ENCODE data around the gene ACSM4. TPM values are rescaled to one million over a fixed set of nuclear protein-coding genes. Genes with fewer than 3 reads are reported as not detected.

ACSM4 gene
- total and polyA plus RNA-seq, 3 experiments from 2014 or later, result not detected

GRCh38 chr12:7362734-7363133 lies 58.9 kb downstream of the ACSM4 start:
- Mint-ChIP-seq H3K36me3 (no peaks in the 10 kb centered on the region), H3K27ac (no peak overlapping the region), H3K27me3 (peaks cover 0 to 4% of the 10 kb centered on the region in 2 donors), H3K9me3 (no peaks in the 10 kb centered on the region), H3K4me1 (peaks cover 0 to 4% (median 0%) of the 10 kb centered on the region in 3 donors), H3K4me3 (no peak overlapping the region)
- no peak overlapping the region for H3K27ac ChIP-seq (ENCODE audit: low read depth, low read length)
- no peaks in the 10 kb centered on the region for H3K27me3 ChIP-seq (ENCODE audit: insufficient read depth, low read length, poor library complexity, severe bottlenecking)
- H3K36me3 ChIP-seq (ENCODE audit: insufficient read depth, low read length), result no peaks in the 10 kb centered on the region
- ChIA-PET POLR2A (no interaction called here), CTCF (no interaction called here)
- H3K4me1 ChIP-seq (ENCODE audit: insufficient read depth, low read length), result no peaks in the 10 kb centered on the region
- DNase-seq, result no peak
- H3K4me3 ChIP-seq (ENCODE audit: low read length), result no peak overlapping the region
- H3K9me3 ChIP-seq (ENCODE audit: low read length), result no peaks in the 10 kb centered on the region

- Mint-ChIP-seq H3K4me3 (no peak overlapping the region), H3K4me1 (no peaks in the 10 kb centered on the region), H3K27me3 (peaks cover 0 to 8% of the 10 kb centered on the region in 2 donors), H3K36me3 (peaks cover 0 to 4% (median 0%) of the 10 kb centered on the region in 3 donors), H3K9me3 (peaks cover 0 to 4% (median 2%) of the 10 kb centered on the region in 5 donors), H3K27ac (no peak overlapping the region)
- Histone ChIP-seq H3K36me3 (ENCODE audit: insufficient read depth, low read length) (no peaks in the 10 kb centered on the region), H3K27ac (ENCODE audit: low read depth, low read length) (no peak overlapping the region), H3K9me3 (ENCODE audit: low read length) (no peaks in the 10 kb centered on the region), H3K27me3 (ENCODE audit: insufficient read depth, low read length, poor library complexity, severe bottlenecking) (no peaks in the 10 kb centered on the region), H3K4me3 (ENCODE audit: low read length) (no peak overlapping the region), H3K4me1 (ENCODE audit: insufficient read depth, low read length) (no peaks in the 10 kb centered on the region)
- ChIA-PET CTCF (no interaction called here), POLR2A (no interaction called here)
- no peak for DNase-seq
Observed at GRCh38 chr12:7369274-7369729, 65.4 kb downstream of the ACSM4 start.

- H3K4me1 Mint-ChIP-seq, result no peaks in the 10 kb centered on the region
- no peak overlapping the region for H3K4me3 Mint-ChIP-seq
- CTCF ChIA-PET, result no interaction called here
- H3K27ac Mint-ChIP-seq, result no peak overlapping the region
- H3K27ac ChIP-seq (ENCODE audit: low read depth, low read length), result no peak overlapping the region
- H3K9me3 ChIP-seq (ENCODE audit: low read length), result no peaks in the 10 kb centered on the region
- peaks cover 0 to 4% (median 0%) of the 10 kb centered on the region in 3 donors for H3K36me3 Mint-ChIP-seq
- POLR2A ChIA-PET, result no interaction called here
- no peaks in the 10 kb centered on the region for H3K4me1 ChIP-seq (ENCODE audit: insufficient read depth, low read length)
- H3K27me3 ChIP-seq (ENCODE audit: insufficient read depth, low read length, poor library complexity, severe bottlenecking), result no peaks in the 10 kb centered on the region
- DNase-seq, result no peak
- H3K4me3 ChIP-seq (ENCODE audit: low read length), result no peak overlapping the region
- peaks cover 0 to 4% (median 2%) of the 10 kb centered on the region in 5 donors for H3K9me3 Mint-ChIP-seq
- H3K36me3 ChIP-seq (ENCODE audit: insufficient read depth, low read length), result no peaks in the 10 kb centered on the region
- peaks cover 0 to 8% of the 10 kb centered on the region in 2 donors for H3K27me3 Mint-ChIP-seq
Observed at GRCh38 chr12:7373226-7373625, 69.4 kb downstream of the ACSM4 start.

- no peak overlapping the region for H3K27ac Mint-ChIP-seq
- Histone ChIP-seq H3K27ac (ENCODE audit: low read depth, low read length) (no peak overlapping the region), H3K4me1 (ENCODE audit: insufficient read depth, low read length) (no peaks in the 10 kb centered on the region), H3K4me3 (ENCODE audit: low read length) (no peak overlapping the region), H3K27me3 (ENCODE audit: insufficient read depth, low read length, poor library complexity, severe bottlenecking) (no peaks in the 10 kb centered on the region), H3K9me3 (ENCODE audit: low read length) (no peaks in the 10 kb centered on the region), H3K36me3 (ENCODE audit: insufficient read depth, low read length) (no peaks in the 10 kb centered on the region)
- peaks cover 0 to 4% (median 2%) of the 10 kb centered on the region in 5 donors for H3K9me3 Mint-ChIP-seq
- ChIA-PET CTCF (no interaction called here), POLR2A (no interaction called here)
- peaks cover 0 to 4% (median 0%) of the 10 kb centered on the region in 3 donors for H3K36me3 Mint-ChIP-seq
- H3K4me1 Mint-ChIP-seq, result no peaks in the 10 kb centered on the region
- no peak overlapping the region for H3K4me3 Mint-ChIP-seq
- H3K27me3 Mint-ChIP-seq, result peaks cover 5 to 8% of the 10 kb centered on the region in 2 donors
- peak in 1 of 5 donors; percentile 33 for DNase-seq
Observed at GRCh38 chr12:7374423-7375144, 70.7 kb downstream of the ACSM4 start.

- ChIA-PET CTCF (no interaction called here), POLR2A (no interaction called here)
- H3K9me3 ChIP-seq (ENCODE audit: low read length), result no peaks in the 10 kb centered on the region
- peaks cover 4% of the 10 kb centered on the region for H3K27me3 ChIP-seq (ENCODE audit: insufficient read depth, low read length, poor library complexity, severe bottlenecking)
- H3K36me3 ChIP-seq (ENCODE audit: insufficient read depth, low read length), result no peaks in the 10 kb centered on the region
- H3K27ac ChIP-seq (ENCODE audit: low read depth, low read length), result no peak overlapping the region
- DNase-seq, result no peak
- H3K4me3 ChIP-seq (ENCODE audit: low read length), result no peak overlapping the region
- Mint-ChIP-seq H3K4me3 (no peak overlapping the region), H3K36me3 (peaks cover 0 to 4% (median 0%) of the 10 kb centered on the region in 3 donors), H3K27ac (peak overlapping the region in 1 of 8 donors; percentile 20), H3K27me3 (peaks cover 2 to 10% of the 10 kb centered on the region in 2 donors), H3K9me3 (peaks cover 0 to 4% (median 2%) of the 10 kb centered on the region in 5 donors), H3K4me1 (no peaks in the 10 kb centered on the region)
- H3K4me1 ChIP-seq (ENCODE audit: insufficient read depth, low read length), result no peaks in the 10 kb centered on the region
Observed at GRCh38 chr12:7375145-7375543, 71.3 kb downstream of the ACSM4 start.

- H3K9me3 Mint-ChIP-seq, result no peaks in the 10 kb centered on the region
- H3K4me3 Mint-ChIP-seq, result no peak overlapping the region
- Histone ChIP-seq H3K27ac (ENCODE audit: low read depth, low read length) (no peak overlapping the region), H3K36me3 (ENCODE audit: insufficient read depth, low read length) (no peaks in the 10 kb centered on the region), H3K9me3 (ENCODE audit: low read length) (no peaks in the 10 kb centered on the region), H3K4me1 (ENCODE audit: insufficient read depth, low read length) (no peaks in the 10 kb centered on the region), H3K27me3 (ENCODE audit: insufficient read depth, low read length, poor library complexity, severe bottlenecking) (peaks cover 4% of the 10 kb centered on the region), H3K4me3 (ENCODE audit: low read length) (no peak overlapping the region)
- no peaks in the 10 kb centered on the region for H3K4me1 Mint-ChIP-seq
- peaks cover 0 to 15% of the 10 kb centered on the region in 2 donors for H3K27me3 Mint-ChIP-seq
- ChIA-PET POLR2A (no interaction called here), CTCF (no interaction called here)
- H3K36me3 Mint-ChIP-seq, result no peaks in the 10 kb centered on the region
- DNase-seq, result no peak
- H3K27ac Mint-ChIP-seq, result no peak overlapping the region
Observed at GRCh38 chr12:7376196-7376595, 72.3 kb downstream of the ACSM4 start.

Other genes with a start within 250 kb of the ACSM4 start
- gene C1S, start 243.4 kb upstream of the ACSM4 start, total RNA-seq, result under 1 TPM; 0.64 to 0.83 TPM
- gene C1S, start 243.4 kb upstream of the ACSM4 start, polyA plus RNA-seq, result not detected
- gene C1R, start 211.6 kb upstream of the ACSM4 start, total RNA-seq, result 1 to 10 TPM; 1.2 to 1.7 TPM
- 1.9 TPM for gene C1R, start 211.6 kb upstream of the ACSM4 start, polyA plus RNA-seq
- gene C1RL, start 194.9 kb upstream of the ACSM4 start, total RNA-seq, result 10 to 100 TPM; 12.7 to 14.2 TPM
- gene C1RL, start 194.9 kb upstream of the ACSM4 start, polyA plus RNA-seq, result 7.2 TPM
- under 1 TPM in 1 of 2 experiments, not detected in 1; 0.31 TPM for gene RBP5, start 175.2 kb upstream of the ACSM4 start, total RNA-seq
- not detected for gene RBP5, start 175.2 kb upstream of the ACSM4 start, polyA plus RNA-seq
- gene CLSTN3, start 173.7 kb upstream of the ACSM4 start, total RNA-seq, result 10 to 100 TPM; 16.5 to 17.7 TPM
- 7.7 TPM for gene CLSTN3, start 173.7 kb upstream of the ACSM4 start, polyA plus RNA-seq
- 10 to 100 TPM; 30.7 to 31.3 TPM for gene PEX5, start 114.4 kb upstream of the ACSM4 start, total RNA-seq
- 17.4 TPM for gene PEX5, start 114.4 kb upstream of the ACSM4 start, polyA plus RNA-seq
- gene CD163L1, start 140.1 kb downstream of the ACSM4 start, total RNA-seq, result under 1 TPM; 0.24 to 0.71 TPM
- gene CD163L1, start 140.1 kb downstream of the ACSM4 start, polyA plus RNA-seq, result not detected
- gene CD163, start 199.7 kb downstream of the ACSM4 start, total RNA-seq, result 1 to 10 TPM; 3.0 to 5.6 TPM
- not detected for gene CD163, start 199.7 kb downstream of the ACSM4 start, polyA plus RNA-seq

All from CD8-positive, alpha-beta memory T cell (primary cell).